HG03139 (cell line): ENCODE data around the gene KRTAP20-1.

Experiments used
- ATAC-seq: cut with Tn5 transposase; IDR thresholded peaks from one replicate; pipeline ENCODE4 v1.9.1; 2021; ENCODE audit not compliant: unreplicated experiment

The KRTAP20-1 gene

GRCh38 chr21:30642564-30642963 lies 26.3 kb downstream of the KRTAP20-1 start, which contains the start of gene KRTAP20-3:
KRTAP20-3 (plus strand) TSS chr21:30642864.
- no peak for ATAC-seq

GRCh38 chr21:30646904-30647414 lies 30.7 kb downstream of the KRTAP20-1 start:
- no peak for ATAC-seq

- ATAC-seq: no peak
Observed at GRCh38 chr21:30652891-30653290, 36.7 kb downstream of the KRTAP20-1 start.
